Umbilical cord (tissue), 2 donors: ENCODE results near the gene GPHN. TPM values are rescaled to one million over a fixed set of nuclear protein-coding genes. Genes with fewer than 3 reads are reported as not detected.
A peak's percentile ranks its signal among the peaks of the same experiment; 100 is the strongest.

Experiments
- DNase-seq: peaks from one replicate; pipeline ENCODE4 v3.0.0-alpha.2; 2015; ENCODE audit warnings: low spot score
- total RNA-seq: library from RNA; depleted of rRNA; stranded (reverse); fragments of >200 nt; gene quantifications from one replicate; pipeline ENCODE4 v1.2.3, GENCODE V29; 2014; ENCODE audit warnings: low replicate concordance; ENCODE audit not compliant: insufficient read depth

Gene GPHN
- total RNA-seq, 1 donor from 2014 or later: 15.4 TPM

DNA sequence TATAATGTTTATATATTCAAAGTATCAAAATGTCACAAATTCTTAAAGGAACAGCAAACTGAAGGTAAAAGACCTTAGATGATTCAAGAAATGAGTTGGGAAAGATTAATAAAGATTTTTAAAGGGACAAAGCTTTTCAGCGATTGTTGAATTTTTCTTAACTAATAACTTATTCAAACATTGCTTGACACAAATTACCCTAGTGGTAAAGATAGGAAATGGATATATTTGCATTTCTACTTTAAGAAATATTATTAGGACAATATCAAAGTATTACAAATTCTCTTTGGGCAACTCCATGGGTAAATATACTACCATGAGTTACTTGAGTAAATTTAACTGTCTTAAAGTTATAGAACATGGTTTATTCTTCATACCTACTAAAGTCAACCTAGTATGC is 415.3 kb downstream of the GPHN start:
- no peak for DNase-seq

- DNase-seq: no peak
These were observed 431.5 kb downstream of the GPHN start for GRCh38 chr14:66939409-66939808.

GRCh38 chr14:66944872-66945271 is 436.9 kb downstream of the GPHN start:
- DNase-seq: no peak

DNA sequence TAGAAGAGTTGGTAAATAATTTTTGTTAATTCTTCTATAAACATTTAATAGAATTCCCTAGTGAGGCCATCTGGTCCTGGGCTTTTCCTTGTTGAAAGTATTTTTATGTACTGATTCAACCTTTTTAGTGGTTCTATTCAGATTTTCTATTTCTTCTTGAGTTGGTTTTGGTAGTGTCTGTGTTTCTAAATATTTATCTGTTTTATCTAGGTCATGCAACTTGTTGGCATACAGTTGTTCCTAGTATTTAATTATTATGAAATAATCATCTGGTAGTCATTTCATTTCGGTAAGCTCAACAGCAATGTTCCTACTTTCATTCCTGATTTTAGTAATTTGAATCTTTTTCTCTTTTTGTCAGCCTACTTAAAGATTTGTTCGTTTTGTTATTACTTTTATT is 447.2 kb downstream of the GPHN start:
- DNase-seq: no peak

DNA sequence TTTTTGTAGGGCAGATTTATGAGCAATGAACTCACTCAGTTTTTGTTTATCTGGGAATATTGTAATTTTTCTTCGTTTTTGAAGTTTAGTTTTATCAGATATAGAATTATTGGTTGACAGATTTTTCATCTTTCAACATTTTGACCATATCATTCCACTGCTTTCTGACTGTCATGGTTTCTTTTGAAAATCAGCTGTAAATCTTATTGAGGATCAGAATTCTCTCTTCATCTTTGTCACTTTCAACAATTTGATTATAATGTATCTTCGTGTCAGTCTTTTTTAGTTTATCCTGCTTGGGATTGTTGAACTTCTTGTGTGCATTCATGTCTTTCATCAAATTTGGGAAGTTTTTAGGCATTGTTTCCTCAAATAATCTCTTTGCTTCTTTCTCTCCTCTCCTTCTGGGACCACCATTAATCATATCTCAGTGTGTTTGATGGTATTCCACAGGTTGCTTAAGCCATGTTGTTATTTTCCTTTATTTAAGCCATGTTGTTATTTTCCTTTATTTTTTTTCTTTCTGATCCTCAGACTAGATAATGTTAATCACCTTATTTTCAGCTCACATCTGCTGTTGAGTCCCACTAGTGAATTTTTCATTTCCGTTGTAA is 451.6 kb downstream of the GPHN start:
- no peak for DNase-seq

DNA sequence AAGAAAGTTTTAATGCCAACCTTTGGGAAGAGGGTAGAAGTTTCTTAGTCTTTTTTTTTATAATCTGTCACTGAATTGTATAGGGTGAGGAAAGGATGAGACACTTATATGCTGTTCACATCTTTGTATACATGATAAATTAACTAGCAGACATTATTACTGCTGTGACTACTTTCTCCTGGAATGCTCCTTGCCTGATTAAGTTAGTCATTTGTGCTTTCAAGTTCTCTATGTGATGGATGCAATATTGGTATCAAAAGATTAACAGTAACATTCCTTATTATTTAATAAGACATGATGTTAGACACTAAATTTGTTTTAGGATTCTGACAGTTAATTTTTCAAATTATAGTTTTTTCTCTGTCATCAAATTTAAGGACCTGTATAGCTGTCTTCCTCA is 457.9 kb downstream of the GPHN start:
- no peak for DNase-seq

- DNase-seq: no peak
These were observed 464.5 kb downstream of the GPHN start for GRCh38 chr14:66972469-66972868.

DNA sequence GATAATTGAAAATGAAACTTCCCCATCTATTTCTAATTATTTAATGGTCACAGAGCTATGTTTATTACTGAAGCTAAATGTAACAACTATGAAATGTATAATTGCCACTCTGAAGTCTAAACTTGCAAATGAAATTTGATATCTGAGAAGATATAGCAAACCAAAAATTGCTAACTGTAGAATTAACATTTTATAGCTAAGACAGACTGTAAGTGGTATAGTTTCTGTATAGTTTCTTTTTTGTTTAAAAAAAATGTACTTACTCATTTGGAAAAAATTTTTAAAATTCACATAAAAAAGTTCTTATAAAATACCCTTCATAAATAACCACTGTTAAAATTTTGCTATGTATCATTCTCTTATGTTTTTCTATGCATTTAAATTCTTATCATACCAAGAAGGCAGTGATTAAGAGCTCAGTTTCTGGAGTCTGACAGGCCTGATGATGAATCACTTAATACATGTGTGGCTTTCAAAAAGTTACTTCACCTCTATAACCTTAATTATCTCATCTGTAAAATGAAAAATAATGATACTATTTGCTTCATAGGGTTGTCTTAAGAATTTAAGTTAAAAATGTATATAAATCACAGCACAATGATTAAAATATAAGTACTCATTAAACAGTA is 466.6 kb downstream of the GPHN start:
- peak; percentile 46 for DNase-seq

GRCh38 chr14:66975251-66975650 is 467.3 kb downstream of the GPHN start:
- DNase-seq: no peak

DNA sequence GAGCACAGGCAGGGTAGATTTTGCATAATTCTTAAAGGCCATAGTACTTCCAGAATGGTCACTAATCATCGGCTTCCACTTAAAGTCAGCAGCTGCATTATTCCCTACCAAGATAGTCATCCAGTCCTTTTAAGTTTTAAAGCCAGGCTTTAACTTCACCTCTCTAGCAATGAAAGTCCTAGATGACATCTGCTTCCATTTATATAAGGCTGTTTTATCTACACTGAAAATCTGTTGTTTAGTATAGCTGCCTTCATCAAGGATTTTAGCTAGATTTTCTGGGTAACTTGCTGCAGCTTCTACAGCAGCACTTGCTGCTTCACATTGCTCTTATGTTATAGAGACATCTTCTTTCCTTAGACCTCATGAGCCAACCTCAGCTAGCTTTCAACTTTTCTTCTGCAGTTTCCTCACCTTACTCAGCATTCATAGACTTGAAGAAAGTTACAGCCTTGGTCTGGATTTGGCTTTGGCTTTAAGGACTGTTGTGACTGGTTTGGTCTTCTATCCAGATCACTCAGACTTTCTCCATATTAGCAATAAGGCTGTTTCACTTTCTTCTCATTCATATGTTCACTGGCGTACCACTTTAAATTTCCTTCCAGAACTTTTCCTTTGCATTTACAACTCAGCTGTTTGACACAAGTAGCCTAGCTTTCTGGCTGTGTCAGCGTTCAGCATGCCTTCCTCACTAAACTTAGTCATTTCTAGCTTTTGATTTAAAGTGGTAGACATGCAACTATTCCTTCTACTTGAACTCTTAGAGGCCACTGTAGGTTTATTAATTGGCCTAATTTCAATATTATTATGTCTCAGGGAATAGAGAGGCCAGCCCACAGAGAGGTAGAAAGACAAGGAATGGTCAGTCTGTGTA is 471.4 kb downstream of the GPHN start:
- DNase-seq: peak; percentile 92

- no peak for DNase-seq
These were observed 474.3 kb downstream of the GPHN start for GRCh38 chr14:66982247-66982646.

DNA sequence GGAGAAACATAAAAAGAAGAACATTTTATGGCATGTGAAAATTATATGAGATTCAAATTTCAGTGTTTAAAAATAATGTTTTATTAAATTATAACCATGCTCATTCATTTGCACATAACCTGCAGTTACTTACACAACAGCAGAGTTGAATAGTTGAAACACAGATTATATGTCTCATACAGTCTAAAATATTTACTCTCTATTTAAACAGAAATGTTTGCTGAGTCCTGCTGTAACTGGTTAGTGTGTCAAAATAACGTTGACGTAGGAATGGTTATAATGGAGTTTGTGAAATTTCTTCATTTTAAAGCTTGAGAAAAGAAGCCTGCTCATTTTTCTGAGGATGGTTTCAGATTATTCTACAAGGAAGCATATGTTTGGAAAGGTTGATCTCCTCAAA is 484.8 kb downstream of the GPHN start:
- DNase-seq: no peak

- no peak for DNase-seq
These were observed 485.6 kb downstream of the GPHN start for GRCh38 chr14:66993512-66993911.

- DNase-seq: no peak
These were observed 490.1 kb downstream of the GPHN start for GRCh38 chr14:66998013-66998412.

DNA sequence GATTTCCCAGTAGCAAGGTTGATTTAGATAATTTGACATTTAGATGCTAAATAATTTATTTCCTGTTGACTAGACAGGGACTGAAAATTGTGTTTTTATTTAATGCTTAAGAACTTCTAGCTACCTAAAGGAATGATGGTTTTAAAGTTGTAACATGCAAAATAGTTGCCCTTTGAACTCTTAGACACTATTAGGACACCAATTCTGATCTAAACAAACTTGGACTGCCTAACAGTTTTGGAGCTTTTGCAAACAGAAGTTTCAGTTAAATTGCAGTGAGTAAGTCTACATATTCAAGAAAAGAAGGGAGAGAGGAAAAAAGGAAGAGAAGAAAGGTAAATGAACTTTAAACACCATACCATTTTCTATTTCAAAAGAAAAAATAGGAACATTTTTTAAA is 492.0 kb downstream of the GPHN start:
- DNase-seq: no peak

DNA sequence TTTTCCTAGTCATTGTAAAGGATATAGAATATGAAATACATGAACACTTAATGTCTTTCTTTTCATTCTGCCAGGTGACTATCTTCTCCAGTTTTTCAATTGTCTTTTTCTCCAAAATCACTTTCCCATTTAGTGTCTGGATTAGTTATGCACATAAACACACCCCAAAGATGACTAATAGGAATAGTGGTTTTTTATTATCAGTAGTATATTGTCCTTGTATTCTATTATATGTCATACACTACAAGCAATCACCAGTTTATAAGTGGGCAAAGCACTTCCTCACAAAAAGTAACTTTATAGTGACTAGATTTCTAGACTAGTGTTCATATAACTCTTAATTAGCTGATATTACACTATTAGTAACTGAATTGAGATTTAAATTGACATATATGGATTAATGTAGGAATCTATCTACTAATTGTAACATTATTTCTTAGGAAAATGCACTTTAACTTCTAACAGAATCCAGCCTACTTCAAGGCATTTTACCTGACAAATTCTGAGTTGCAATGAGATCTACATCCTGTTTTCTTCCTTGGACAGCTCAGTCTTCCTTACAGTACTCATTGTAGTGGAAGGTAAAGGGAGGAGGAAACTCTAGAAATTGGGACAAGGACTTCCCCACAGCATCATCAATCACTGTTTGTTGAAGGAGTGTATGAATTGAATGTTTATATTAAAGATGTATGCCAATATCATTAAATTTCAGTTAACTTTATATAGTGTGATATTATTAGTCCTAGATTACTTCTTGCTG is 495.2 kb downstream of the GPHN start:
- no peak for DNase-seq

DNA sequence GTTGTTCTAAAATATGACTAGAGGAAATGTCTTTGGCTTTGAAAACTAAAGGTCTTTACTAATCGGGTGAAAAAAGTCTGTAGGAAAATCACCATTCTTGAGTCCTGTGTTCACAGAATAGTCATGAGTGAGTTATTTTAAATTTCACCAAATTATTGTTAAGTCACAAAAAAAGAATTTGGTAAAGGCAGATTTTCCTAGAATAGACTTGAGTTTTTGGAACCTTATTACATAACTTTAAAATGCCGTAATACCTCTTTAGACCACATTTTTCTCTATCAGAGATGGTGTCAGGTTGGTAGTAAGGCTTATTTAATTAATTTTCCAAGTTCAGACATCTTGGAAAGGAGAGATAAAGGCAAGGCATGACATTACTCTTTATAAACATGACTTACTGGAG is 496.6 kb downstream of the GPHN start:
- no peak for DNase-seq

GRCh38 chr14:67010602-67011001 is 502.7 kb downstream of the GPHN start:
- no peak for DNase-seq

- DNase-seq: no peak
These were observed 508.9 kb downstream of the GPHN start for GRCh38 chr14:67016856-67017255.

- no peak for DNase-seq
These were observed 510.8 kb downstream of the GPHN start for GRCh38 chr14:67018720-67019119.

DNA sequence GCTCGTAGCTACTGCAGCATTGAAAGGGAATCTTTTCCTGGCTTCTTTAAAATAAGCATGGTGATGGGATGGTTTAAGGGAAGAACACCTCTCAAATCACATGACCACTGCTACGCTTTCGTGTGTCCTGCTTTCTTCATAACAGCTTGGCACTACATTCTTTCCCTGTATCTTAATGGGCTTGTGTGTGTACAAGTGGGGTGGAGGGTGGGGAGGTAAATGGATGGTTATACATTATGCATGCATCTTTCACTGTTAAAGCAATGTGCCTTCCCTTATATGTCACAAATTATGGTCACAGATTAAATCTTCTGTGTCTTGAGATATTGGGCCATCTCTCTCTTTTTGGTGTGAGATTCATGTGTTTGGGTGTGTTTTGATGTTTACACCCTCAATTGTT is 511.8 kb downstream of the GPHN start:
- no peak for DNase-seq
